Gastrocnemius medialis (tissue), 4 donors: ENCODE data around the gene ANKMY1.

ENCODE experiments used
- CTCF ChIP-seq, 5 experiments: fragments of 450-650 bp in 3 of 5; fragments of 200-600 bp in 2 of 5; sonication (generic) in 2 of 5; IDR thresholded peaks in 4 of 5; conservative IDR thresholded peaks in 1 of 5; 1 replicate in 4 of 5; 2 replicates in 1 of 5; pipeline ENCODE4 v1.5.1; 2016 to 2019; ENCODE audit warnings: antibody characterized with exemption in 5 of 5, mild to moderate bottlenecking in 3 of 5, moderate library complexity in 3 of 5
- POLR2A ChIP-seq, 2 donors: fragments of 450-650 bp; IDR thresholded peaks; one replicate each; pipeline ENCODE4 v1.6.1; 2017; ENCODE audit warnings: antibody characterized with exemption in 2 of 2, mild to moderate bottlenecking in 2 of 2, moderate library complexity in 2 of 2

GRCh38 chr2:240438810-240439697 is 118.7 kb downstream of the ANKMY1 start:
- TF ChIP-seq CTCF (IDR thresholded peaks at IDR 0.05 in 4 of 5, conservative IDR thresholded peaks at IDR 0.05 in 1 of 5), result no peak
- peak in 1 of 2 donors; percentile 44 for TF ChIP-seq POLR2A (IDR thresholded peaks at IDR 0.05)
